Heart left ventricle (tissue), 16 donors: ENCODE results near the gene HIKESHI. TPM values are rescaled to one million over a fixed set of nuclear protein-coding genes. Genes with fewer than 3 reads are reported as not detected.

Source experiments
- ATAC-seq, 4 donors: fragments of 200-7000 bp; cut with Tn5 transposase; one replicate each; pipeline ENCODE4 v1.9.1; 2020 to 2022; ENCODE audit warnings: moderate library complexity in 4 of 4, mild to moderate bottlenecking in 3 of 4, moderate number of reproducible peaks in 1 of 4
- DNase-seq, 5 donors: peaks; one replicate each; pipeline ENCODE4 v3.0.0-alpha.2; 2020
- H3K27ac ChIP-seq, 12 donors: fragments of 200-600 bp; sonication (generic) in 4 of 12; one replicate each; pipeline versions ENCODE4 v1.5.0 to v1.8.0; 2016 to 2022; ENCODE audit warnings: mild to moderate bottlenecking in 2 of 12
- H3K27me3 ChIP-seq, 9 donors: fragments of 200-600 bp; sonication (generic) in 2 of 9; one replicate each; pipeline versions ENCODE4 v1.5.1 to v1.8.0; 2016 to 2022; ENCODE audit warnings: mild to moderate bottlenecking in 3 of 9
- H3K36me3 ChIP-seq, 9 donors: fragments of 200-600 bp; sonication (generic) in 2 of 9; one replicate each; pipeline versions ENCODE4 v1.5.0 to v1.8.0; 2018 to 2022; ENCODE audit warnings: mild to moderate bottlenecking in 2 of 9
- H3K4me1 ChIP-seq, 12 donors: fragments of 200-600 bp; sonication (generic) in 4 of 12; one replicate each; pipeline versions ENCODE4 v1.5.0 to v1.8.0; 2016 to 2022; ENCODE audit warnings: mild to moderate bottlenecking in 3 of 12
- H3K4me3 ChIP-seq, 12 donors: fragments of 200-600 bp; sonication (generic) in 4 of 12; one replicate each; pipeline versions ENCODE4 v1.5.0 to v1.8.0; 2017 to 2022; ENCODE audit warnings: mild to moderate bottlenecking in 9 of 12, moderate library complexity in 4 of 12
- H3K9me3 ChIP-seq, 12 donors: fragments of 200-600 bp; sonication (generic) in 4 of 12; one replicate each; pipeline versions ENCODE4 v1.5.0 to v1.8.0; 2016 to 2022; ENCODE audit warnings: mild to moderate bottlenecking in 1 of 12
- CTCF ChIP-seq, 12 donors: fragments of 200-600 bp; sonication (generic) in 4 of 12; IDR thresholded peaks; one replicate each; pipeline versions ENCODE4 v1.5.0 to v1.8.0; 2018 to 2022; ENCODE audit warnings: antibody characterized with exemption in 12 of 12, mild to moderate bottlenecking in 5 of 12
- POLR2A ChIP-seq, 2 donors: fragments of 450-650 bp; IDR thresholded peaks; one replicate each; pipeline ENCODE4 v1.6.1; 2017; ENCODE audit warnings: antibody characterized with exemption in 2 of 2, mild to moderate bottlenecking in 2 of 2, moderate library complexity in 2 of 2
- WGBS, 4 donors: extraction: QIAGEN DNeasy Blood & Tissue Kit in 2 of 4; methylation state at CpG; one replicate each; pipeline versions ENCODE4 v1.1.5 to v1.1.7; 2013 to 2018; 5-methylcytosine and 5-hydroxymethylcytosine counted together
- intact Hi-C, 10 donors: fragments of 100-400 bp; cut with DNase I; formaldehyde crosslinking; loops; one replicate each; pipeline versions ENCODE4 v1.11.1 to v1.14.2; 2022
- polyA plus RNA-seq, 2 donors: library from polyadenylated mRNA; stranded (reverse); fragments of 200-250 nt; gene quantifications; one replicate each; pipeline ENCODE4 v1.2.3, GENCODE V29; 2013
- total RNA-seq, 9 donors: library from RNA; depleted of rRNA in 2 of 9; stranded (reverse); fragments of >200 nt in 2 of 9; fragmentation: NEBNext Ultra II Directional in 3 of 9; extraction: Animal tissue kit (Norgen Biotek cat#: 25700) in 3 of 9; gene quantifications; one replicate each; pipeline versions ENCODE4 v1.1.0 to v1.2.4, GENCODE V29; 2016 to 2023
- donor health status: ischemic (EF 13 %, LVEDD 7.1; RV severe dilation, severe dysfunction).
- donor health status: healthy with polysubstance abuse.
- donor health status: DM: no; HTN: yes; CAD: no.
- donor health status: DM: no; HTN: no; CAD: no.
- donor health status: ischemic (EF 25% LVEDD 6.9; RV normal size, moderate dysfunction).
- donor health status: ischemic (EF 25% LVEDD 5.7; RV mildly dilated, moderate dysfunction).
- donor health status: healthy.
- donor health status: DM: yes; HTN: yes; CAD: no.
- donor health status: ischemic (EF 35%, LVEDD 5.7; RV mildly dilated, moderate dysfunction).
- donor health status: nonischemic (EF 11% LVEDD 7.7; RV severe dilation, severe dysfunction).
- donor health status: DM: yes; HTN: yes; CAD: no.
- donor health status: PGD.
- donor health status: ischemic (EF 29% LVEDD 5.4; RV normal size, mild dysfunction).
- donor health status: nonischemic (EF 23%, LVEDD 6.1; RV moderate dilation, normal function).

The HIKESHI gene
- total and polyA plus RNA-seq, 11 donors: 30.9 to 79.1 (median 47.6) TPM

GRCh38 chr11:86370171-86370570 lies 68.1 kb downstream of the HIKESHI start:
- Histone ChIP-seq H3K36me3 (no peaks in the 10 kb centered on the region), H3K4me3 (no peak overlapping the region), H3K9me3 (no peaks in the 10 kb centered on the region), H3K27me3 (no peaks in the 10 kb centered on the region), H3K27ac (no peak overlapping the region), H3K4me1 (peaks cover 0 to 7% (median 0%) of the 10 kb centered on the region in 12 donors)
- intact Hi-C loops: no loop called here
- no peak for ATAC-seq
- WGBS, 4 donors: 78 to 86% (median 83%) methylated on average over 4 of the region's 4 CpGs
- no peak for DNase-seq
- TF ChIP-seq CTCF (IDR thresholded peaks at IDR 0.05) (no peak), POLR2A (IDR thresholded peaks at IDR 0.05) (no peak)

- no peaks in the 10 kb centered on the region for H3K9me3 ChIP-seq
- DNase-seq (no peak), ATAC-seq (no peak)
- no peak overlapping the region for H3K27ac ChIP-seq
- peaks cover 0 to 7% (median 0%) of the 10 kb centered on the region in 12 donors for H3K4me1 ChIP-seq
- H3K27me3 ChIP-seq: no peaks in the 10 kb centered on the region
- intact Hi-C loops: no loop called here
- H3K4me3 ChIP-seq: no peak overlapping the region
- 71 to 79% (median 77%) methylated on average over 6 of the region's 6 CpGs for WGBS, 4 donors
- no peaks in the 10 kb centered on the region for H3K36me3 ChIP-seq
- no peak for TF ChIP-seq CTCF (IDR thresholded peaks at IDR 0.05)
- TF ChIP-seq POLR2A (IDR thresholded peaks at IDR 0.05): no peak
Observed at GRCh38 chr11:86370922-86371594, 69.0 kb downstream of the HIKESHI start.

- intact Hi-C loops: no loop called here
- H3K27me3 ChIP-seq: no peaks in the 10 kb centered on the region
- ATAC-seq (no peak), DNase-seq (no peak)
- H3K36me3 ChIP-seq: no peaks in the 10 kb centered on the region
- WGBS, 4 donors: 99 to 100% (median 99%) methylated on average over 1 of the region's 1 CpG
- no peak for TF ChIP-seq POLR2A (IDR thresholded peaks at IDR 0.05)
- TF ChIP-seq CTCF (IDR thresholded peaks at IDR 0.05): no peak
- peaks cover 0 to 6% (median 0%) of the 10 kb centered on the region in 12 donors for H3K9me3 ChIP-seq
- no peak overlapping the region for H3K27ac ChIP-seq
- H3K4me1 ChIP-seq: peaks cover 0 to 7% (median 0%) of the 10 kb centered on the region in 12 donors
- H3K4me3 ChIP-seq: no peak overlapping the region
Observed at GRCh38 chr11:86372041-86372440, 70.0 kb downstream of the HIKESHI start.

GRCh38 chr11:86372586-86372985 lies 70.5 kb downstream of the HIKESHI start:
- DNase-seq (no peak), ATAC-seq (no peak)
- H3K4me1 ChIP-seq: peaks cover 0 to 7% (median 0%) of the 10 kb centered on the region in 12 donors
- H3K36me3 ChIP-seq: no peaks in the 10 kb centered on the region
- TF ChIP-seq POLR2A (IDR thresholded peaks at IDR 0.05) (no peak), CTCF (IDR thresholded peaks at IDR 0.05) (no peak)
- peaks cover 0 to 10% (median 0%) of the 10 kb centered on the region in 12 donors for H3K9me3 ChIP-seq
- no peak overlapping the region for H3K4me3 ChIP-seq
- H3K27me3 ChIP-seq: no peaks in the 10 kb centered on the region
- H3K27ac ChIP-seq: no peak overlapping the region
- intact Hi-C loops: no loop called here
